Fibroblast of mammary gland (primary cell): ENCODE measurements around the gene SLC28A3.
"Not testable (repeated sequence)": the region's sequence is repeated elsewhere in the genome, so short reads cannot be mapped to it uniquely, and the experiment has no call there.

Experiments
- DNase-seq: peaks from one replicate; pipeline ENCODE4 v3.0.0-alpha.2; 2010; ENCODE audit warnings: low read depth
- H3K4me3 ChIP-seq: 2 replicates; pipeline ENCODE4 v1.5.1; 2011; ENCODE audit warnings: low read depth, mild to moderate bottlenecking, low read length, moderate library complexity; ENCODE audit not compliant: control insufficient read depth
- CTCF ChIP-seq: conservative IDR thresholded peaks from 2 replicates; pipeline ENCODE4 v1.5.1; 2011; ENCODE audit warnings: low read depth, low read length, inconsistent platforms; ENCODE audit not compliant: control insufficient read depth, insufficient read depth

SLC28A3 gene

GRCh38 chr9:84368601-84369000, 28.0 kb upstream of the SLC28A3 start:
- no peak overlapping the region for H3K4me3 ChIP-seq
- DNase-seq = no peak
- TF ChIP-seq CTCF = no peak

GRCh38 chr9:84367726-84368125, 27.2 kb upstream of the SLC28A3 start:
- not testable (repeated sequence) for H3K4me3 ChIP-seq, DNase-seq

GRCh38 chr9:84366683-84367082, 26.1 kb upstream of the SLC28A3 start:
- no peak for DNase-seq
- TF ChIP-seq CTCF = no peak
- no peak overlapping the region for H3K4me3 ChIP-seq

GRCh38 chr9:84364894-84365490, 24.4 kb upstream of the SLC28A3 start:
- H3K4me3 ChIP-seq = not testable (repeated sequence)

GRCh38 chr9:84361645-84362044, 21.1 kb upstream of the SLC28A3 start:
- no peak for TF ChIP-seq CTCF
- no peak for DNase-seq
- no peak overlapping the region for H3K4me3 ChIP-seq

More at GRCh38 chr9:84364894-84365490, 24.4 kb upstream of the SLC28A3 start:
- DNase-seq = not testable (repeated sequence)

GRCh38 chr9:84357275-84357674, 16.7 kb upstream of the SLC28A3 start:
- H3K4me3 ChIP-seq = no peak overlapping the region
- DNase-seq = peak; percentile 6
- TF ChIP-seq CTCF = no peak

GRCh38 chr9:84354035-84354434, 13.5 kb upstream of the SLC28A3 start:
- no peak for DNase-seq
- no peak for TF ChIP-seq CTCF
- H3K4me3 ChIP-seq = no peak overlapping the region

- TF ChIP-seq CTCF = no peak
- DNase-seq = no peak
- no peak overlapping the region for H3K4me3 ChIP-seq
Observed at GRCh38 chr9:84349671-84350070, 9.1 kb upstream of the SLC28A3 start.
